ENCODE measurements around the gene DMPK.

The DMPK gene

GRCh38 chr19:45814166-45814780, 32.0 kb upstream of the DMPK start:
- POLR2A ChIA-PET = no interaction called here
- CTCF ChIA-PET = interaction anchor here (0.6 kb wide), 1 partner anchor 110 kb away, joined by 4 read pairs; no protein-coding TSS in a partner anchor
- TF ChIP-seq BHLHE40 (IDR thresholded peaks at IDR 0.05; ENCODE audit: borderline replicate concordance) = no peak
- TF ChIP-seq LEF1 (IDR thresholded peaks at IDR 0.05; ENCODE audit: borderline replicate concordance) = no peak
- TF ChIP-seq CTBP1 (IDR thresholded peaks at IDR 0.05; ENCODE audit: borderline replicate concordance) = no peak
- no peak for TF ChIP-seq SP1 (IDR thresholded peaks at IDR 0.05)
- no peak for TF ChIP-seq FOXK2 (IDR thresholded peaks at IDR 0.05)
- no peak for TF ChIP-seq FOXM1 (IDR thresholded peaks at IDR 0.05; ENCODE audit: borderline replicate concordance)
- TF ChIP-seq SUZ12 (IDR thresholded peaks at IDR 0.05) = no peak
- no peak for TF ChIP-seq ELF4 (IDR thresholded peaks at IDR 0.05)
- TF ChIP-seq ZNF384 (IDR thresholded peaks at IDR 0.05) = no peak
- TF ChIP-seq ARNT (IDR thresholded peaks at IDR 0.05) = no peak
- TF ChIP-seq FOXA1 (IDR thresholded peaks at IDR 0.05) = no peak
- TF ChIP-seq TARDBP (IDR thresholded peaks at IDR 0.05) = no peak
- no peak for TF ChIP-seq PKNOX1 (IDR thresholded peaks at IDR 0.05)
- no peak for TF ChIP-seq NFRKB (IDR thresholded peaks at IDR 0.05)
- TF ChIP-seq L3MBTL2 (conservative IDR thresholded peaks at IDR 0.05) = no peak
- TF ChIP-seq HDGF (IDR thresholded peaks at IDR 0.05; ENCODE audit: borderline replicate concordance) = no peak
- DNase-seq (ENCODE audit: extremely low spot score) = no peak

GRCh38 chr19:45812297-45812696, 30.0 kb upstream of the DMPK start:
- DNase-seq (ENCODE audit: extremely low spot score) = no peak
- CTCF ChIA-PET = no interaction called here
- TF ChIP-seq PKNOX1 (IDR thresholded peaks at IDR 0.05) (no peak), FOXM1 (IDR thresholded peaks at IDR 0.05; ENCODE audit: borderline replicate concordance) (no peak), SUZ12 (IDR thresholded peaks at IDR 0.05) (no peak)
- POLR2A ChIA-PET = no interaction called here

GRCh38 chr19:45809643-45810159, 27.4 kb upstream of the DMPK start:
- no peak for TF ChIP-seq NFRKB (IDR thresholded peaks at IDR 0.05)
- TF ChIP-seq BHLHE40 (IDR thresholded peaks at IDR 0.05; ENCODE audit: borderline replicate concordance) = no peak
- TF ChIP-seq SP1 (IDR thresholded peaks at IDR 0.05) = no peak
- no peak for TF ChIP-seq TARDBP (IDR thresholded peaks at IDR 0.05)
- TF ChIP-seq HDGF (IDR thresholded peaks at IDR 0.05; ENCODE audit: borderline replicate concordance) = no peak
- no peak for TF ChIP-seq FOXK2 (IDR thresholded peaks at IDR 0.05)
- TF ChIP-seq ZNF384 (IDR thresholded peaks at IDR 0.05) = no peak
- TF ChIP-seq L3MBTL2 (conservative IDR thresholded peaks at IDR 0.05) = no peak
- TF ChIP-seq ARNT (IDR thresholded peaks at IDR 0.05) = no peak
- TF ChIP-seq FOXA1 (IDR thresholded peaks at IDR 0.05) = no peak
- no peak for TF ChIP-seq CTBP1 (IDR thresholded peaks at IDR 0.05; ENCODE audit: borderline replicate concordance)
- POLR2A ChIA-PET = no interaction called here
- DNase-seq (ENCODE audit: extremely low spot score) = no peak
- CTCF ChIA-PET = no interaction called here

- POLR2A ChIA-PET = no interaction called here
- CTCF ChIA-PET = no interaction called here
- DNase-seq (ENCODE audit: extremely low spot score) = no peak
- TF ChIP-seq NFRKB (IDR thresholded peaks at IDR 0.05) (no peak), LEF1 (IDR thresholded peaks at IDR 0.05; ENCODE audit: borderline replicate concordance) (no peak), BHLHE40 (IDR thresholded peaks at IDR 0.05; ENCODE audit: borderline replicate concordance) (no peak), FOXK2 (IDR thresholded peaks at IDR 0.05) (no peak), ELF4 (IDR thresholded peaks at IDR 0.05) (no peak), HDGF (IDR thresholded peaks at IDR 0.05; ENCODE audit: borderline replicate concordance) (no peak), FOXA1 (IDR thresholded peaks at IDR 0.05) (no peak), TARDBP (IDR thresholded peaks at IDR 0.05) (no peak), ZNF384 (IDR thresholded peaks at IDR 0.05) (no peak), SUZ12 (IDR thresholded peaks at IDR 0.05) (no peak), SP1 (IDR thresholded peaks at IDR 0.05) (no peak), CTBP1 (IDR thresholded peaks at IDR 0.05; ENCODE audit: borderline replicate concordance) (no peak), PKNOX1 (IDR thresholded peaks at IDR 0.05) (no peak), L3MBTL2 (conservative IDR thresholded peaks at IDR 0.05) (no peak), FOXM1 (IDR thresholded peaks at IDR 0.05; ENCODE audit: borderline replicate concordance) (no peak), ARNT (IDR thresholded peaks at IDR 0.05) (no peak)
These were observed 23.4 kb upstream of the DMPK start for GRCh38 chr19:45805719-45806118.

- CTCF ChIA-PET = interaction anchor here (0.8 to 1.4 kb wide), 2 partner anchors 12 to 37 kb away, joined by 4 to 5 read pairs; no protein-coding TSS in a partner anchor
- no peak for DNase-seq (ENCODE audit: extremely low spot score)
- TF ChIP-seq L3MBTL2 (conservative IDR thresholded peaks at IDR 0.05) (no peak), PKNOX1 (IDR thresholded peaks at IDR 0.05) (no peak), FOXA1 (IDR thresholded peaks at IDR 0.05) (no peak), SP1 (IDR thresholded peaks at IDR 0.05) (no peak), NFRKB (IDR thresholded peaks at IDR 0.05) (no peak), ELF4 (IDR thresholded peaks at IDR 0.05) (no peak), ZNF384 (IDR thresholded peaks at IDR 0.05) (no peak), ARNT (IDR thresholded peaks at IDR 0.05) (no peak), HDGF (IDR thresholded peaks at IDR 0.05; ENCODE audit: borderline replicate concordance) (no peak), FOXK2 (IDR thresholded peaks at IDR 0.05) (no peak), LEF1 (IDR thresholded peaks at IDR 0.05; ENCODE audit: borderline replicate concordance) (no peak), SUZ12 (IDR thresholded peaks at IDR 0.05) (no peak), BHLHE40 (IDR thresholded peaks at IDR 0.05; ENCODE audit: borderline replicate concordance) (no peak), TARDBP (IDR thresholded peaks at IDR 0.05) (no peak), FOXM1 (IDR thresholded peaks at IDR 0.05; ENCODE audit: borderline replicate concordance) (no peak), CTBP1 (IDR thresholded peaks at IDR 0.05; ENCODE audit: borderline replicate concordance) (no peak)
- POLR2A ChIA-PET = interaction anchor here (1.1 kb wide), 1 partner anchor 36 kb away, joined by 3 read pairs; the partner anchor contains the start of gene SIX5
These were observed 22.6 kb upstream of the DMPK start for GRCh38 chr19:45804959-45805230.

Data from HEK293T (cell line).